HG02852 (cell line): ENCODE results near the gene SEC62.
"Not testable (repeated sequence)": the region's sequence is repeated elsewhere in the genome, so short reads cannot be mapped to it uniquely, and the experiment has no call there.

Experiments
- ATAC-seq: cut with Tn5 transposase; IDR thresholded peaks from one replicate; pipeline ENCODE4 v1.9.1; 2021; ENCODE audit warnings: mild to moderate bottlenecking, moderate library complexity; ENCODE audit not compliant: unreplicated experiment

Gene SEC62

DNA sequence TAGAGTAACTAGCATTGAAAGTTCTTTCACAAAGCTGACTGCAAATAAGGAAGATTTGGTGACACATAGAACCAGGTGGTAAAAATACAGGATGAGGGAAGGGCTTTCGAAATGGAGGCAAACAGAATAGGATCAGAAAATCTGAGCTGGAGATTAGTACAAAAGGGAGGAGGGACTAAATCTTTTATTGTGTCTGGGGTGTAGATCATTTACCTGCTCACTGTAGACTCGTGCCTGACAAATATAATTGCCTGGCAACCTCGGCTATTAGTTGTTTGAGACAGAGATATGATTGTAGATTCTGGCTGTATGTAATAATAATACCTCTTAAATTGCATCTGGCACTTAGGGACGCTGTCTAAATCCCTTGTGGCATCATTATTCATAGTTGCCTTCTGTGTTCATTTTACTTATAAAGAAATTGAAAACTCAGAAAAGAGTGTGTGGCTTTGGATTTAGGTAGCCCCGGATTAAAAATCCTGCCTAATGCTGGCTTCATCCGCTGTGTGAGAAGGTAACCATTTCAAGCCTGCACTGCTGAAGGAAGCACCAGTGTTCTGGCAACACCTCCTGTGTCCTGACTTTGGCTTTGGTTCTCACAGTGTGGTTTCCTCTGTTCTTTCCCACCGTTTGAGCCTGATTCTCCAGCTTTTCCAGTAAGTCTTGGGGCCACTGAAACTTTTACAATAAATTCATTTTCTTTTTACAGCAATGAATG lies 46.2 kb downstream of the SEC62 start:
- no peak for ATAC-seq

DNA sequence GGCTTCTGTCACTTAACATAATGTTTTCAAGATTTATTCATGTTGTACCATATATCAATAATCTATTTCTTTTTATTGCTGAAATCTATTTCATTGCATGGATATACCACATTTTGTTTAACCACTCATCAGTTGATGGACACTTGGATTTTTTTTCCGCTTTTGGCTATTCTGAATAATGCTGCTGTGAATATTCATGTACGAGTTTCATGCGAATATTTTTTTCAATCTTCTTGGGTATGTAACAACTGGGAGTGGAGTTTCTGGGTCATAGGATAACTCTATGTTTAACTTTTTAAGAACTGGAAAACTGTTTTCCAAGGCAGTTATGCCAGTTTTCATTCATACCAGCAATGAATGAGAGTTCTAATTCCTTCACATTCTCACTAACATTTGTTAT lies 49.5 kb downstream of the SEC62 start:
- ATAC-seq, result no peak

DNA sequence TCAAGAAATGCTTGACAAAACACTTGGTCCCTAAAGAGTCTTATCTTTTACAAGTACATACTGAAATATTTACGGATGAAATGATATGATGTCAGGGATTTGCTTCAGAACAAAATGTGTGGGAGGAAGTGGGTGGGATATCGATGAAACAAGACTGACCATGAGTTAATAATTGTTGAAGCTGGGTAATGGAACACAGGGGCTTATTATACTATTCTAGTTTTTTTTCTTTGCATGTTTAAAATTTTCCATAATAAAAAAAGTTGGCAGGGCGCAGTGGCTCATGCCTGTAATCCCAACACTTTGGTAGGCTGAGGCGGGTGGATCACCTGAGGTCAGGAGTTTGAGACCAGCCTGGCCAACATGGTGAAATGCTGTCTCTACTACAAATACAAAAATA lies 52.7 kb downstream of the SEC62 start:
- not testable (repeated sequence) for ATAC-seq

DNA sequence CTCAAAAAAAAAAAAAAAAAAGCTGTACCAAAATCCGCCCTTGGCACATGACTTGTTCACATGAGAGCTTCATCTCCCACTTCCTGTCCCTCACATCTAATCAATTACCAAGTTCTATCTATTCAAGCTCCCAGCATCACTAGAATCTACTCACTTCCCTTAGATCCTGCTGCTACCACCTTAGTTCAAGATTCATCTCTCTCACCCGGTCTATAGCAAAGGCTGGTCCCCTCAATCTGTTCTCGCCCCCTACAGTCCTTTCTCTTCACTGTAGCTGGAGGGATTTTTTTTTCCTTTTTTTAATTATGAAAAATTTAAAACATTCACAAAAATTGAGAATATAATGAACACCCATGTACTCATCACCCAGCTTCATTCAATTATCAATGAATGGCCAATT lies 54.5 kb downstream of the SEC62 start:
- no peak for ATAC-seq

DNA sequence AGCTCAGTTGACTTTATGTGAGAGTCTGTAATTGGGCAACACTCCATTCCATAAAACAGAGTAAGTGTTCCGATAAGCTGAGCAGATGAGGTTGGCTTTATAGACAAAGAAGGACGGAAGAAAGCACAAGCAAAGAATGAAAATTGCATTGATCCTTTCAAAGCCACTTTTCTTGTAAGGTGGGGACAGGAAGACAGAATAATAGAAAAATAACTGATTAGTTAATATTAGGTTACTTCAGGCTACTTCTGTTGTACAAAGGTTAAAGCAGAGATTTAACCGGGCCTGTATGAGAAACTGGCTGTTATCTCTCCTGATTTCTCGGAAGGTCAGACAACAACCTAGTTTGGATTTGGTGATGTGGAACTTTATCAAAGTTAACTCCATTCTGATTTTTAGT lies 55.7 kb downstream of the SEC62 start:
- ATAC-seq, result no peak

DNA sequence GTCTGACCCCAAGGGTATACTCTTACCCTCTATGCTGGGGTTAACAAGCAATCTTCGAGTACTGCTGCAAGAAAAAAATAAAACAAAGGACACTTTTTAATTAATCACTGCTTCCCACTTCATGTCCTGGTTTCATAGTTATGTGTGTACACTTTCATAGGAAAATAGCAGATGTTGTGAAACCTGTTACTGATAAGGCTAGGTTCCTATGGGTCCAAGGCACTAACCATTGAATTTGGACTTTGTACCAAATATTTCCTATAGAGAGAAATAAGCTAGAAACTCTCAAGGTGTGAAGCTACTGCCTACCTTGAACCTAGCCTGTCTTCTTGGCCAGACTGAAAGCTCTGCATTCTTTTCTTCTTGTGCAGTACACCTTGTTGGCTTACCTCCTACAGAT lies 56.6 kb downstream of the SEC62 start:
- no peak for ATAC-seq

DNA sequence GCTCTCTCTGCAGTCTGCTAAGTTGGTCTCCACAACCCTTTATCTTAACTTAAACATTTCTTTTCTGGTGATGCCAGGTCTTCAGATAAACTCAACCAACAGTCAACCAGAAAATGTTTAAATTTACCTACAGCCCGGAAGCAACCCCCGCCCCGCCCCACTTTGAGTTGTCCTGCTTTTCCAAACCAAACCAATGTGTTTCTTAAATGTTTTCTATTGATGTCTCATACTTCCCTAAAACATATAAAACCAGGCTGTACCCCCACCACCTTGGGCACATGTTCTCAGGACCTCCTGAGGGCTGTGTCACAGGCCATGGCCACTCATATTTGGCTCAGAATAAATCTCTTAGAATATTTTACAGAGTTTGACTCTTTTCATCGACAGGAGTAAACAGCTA lies 58.0 kb downstream of the SEC62 start:
- no peak for ATAC-seq

DNA sequence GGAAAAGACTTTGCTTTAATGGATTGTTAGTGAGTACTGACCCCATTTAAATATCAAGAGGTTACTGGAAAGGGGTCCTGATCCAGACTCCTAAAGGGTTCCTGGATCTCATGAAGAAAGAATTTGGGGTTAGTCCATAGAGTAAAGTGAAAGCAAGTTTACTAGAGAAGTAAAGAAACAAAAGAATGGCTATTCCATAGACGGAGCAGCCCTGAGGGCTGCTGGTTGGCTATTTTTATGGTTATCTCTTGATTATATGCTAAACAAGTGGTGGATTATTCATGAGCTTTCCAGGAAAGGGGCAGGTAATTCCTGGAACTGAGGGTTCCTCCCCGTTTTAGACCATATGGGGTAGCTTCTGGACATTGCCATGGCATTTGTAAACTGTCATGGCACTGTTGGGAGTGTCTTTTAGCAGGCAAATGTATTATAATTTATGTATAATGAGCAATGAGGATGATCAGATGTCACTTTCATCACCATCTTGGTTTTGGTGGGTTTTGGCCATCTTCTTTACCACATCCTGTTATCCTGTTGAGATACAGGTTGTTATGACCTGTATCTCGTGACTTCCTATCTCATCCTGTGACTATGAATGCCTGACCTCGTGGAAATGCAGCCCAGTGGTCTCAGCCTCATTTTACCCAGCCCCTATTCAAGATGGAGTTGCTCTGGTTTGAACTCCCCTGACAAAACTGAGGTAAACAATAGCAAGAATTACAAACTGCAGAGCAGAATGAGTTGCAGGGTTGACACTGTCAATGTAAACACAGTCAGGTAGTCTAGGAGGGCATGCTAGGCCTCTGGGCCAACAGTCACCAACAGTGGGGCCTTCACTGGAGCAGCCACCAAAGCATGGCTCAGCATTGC lies 60.9 kb downstream of the SEC62 start:
- no peak for ATAC-seq

DNA sequence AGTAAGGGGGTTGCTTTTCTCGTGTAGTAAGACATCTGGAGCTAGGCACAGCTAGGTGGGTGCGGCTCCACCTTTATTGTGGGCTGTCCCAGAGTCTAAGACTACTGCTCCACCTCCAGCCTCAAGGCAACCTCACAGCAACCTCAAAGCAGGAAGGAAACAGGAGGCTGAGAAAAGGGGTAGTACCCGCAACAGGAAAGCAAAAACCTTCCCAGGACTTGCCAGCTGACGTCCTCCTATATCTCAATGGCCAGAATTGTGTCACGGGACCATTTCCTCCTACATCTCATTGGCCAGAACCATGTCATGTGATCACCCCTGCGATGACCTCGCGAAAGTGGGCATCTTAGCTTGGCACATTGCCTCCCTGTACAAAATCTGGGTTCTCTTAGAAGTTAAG lies 66.9 kb downstream of the SEC62 start:
- ATAC-seq, result no peak

DNA sequence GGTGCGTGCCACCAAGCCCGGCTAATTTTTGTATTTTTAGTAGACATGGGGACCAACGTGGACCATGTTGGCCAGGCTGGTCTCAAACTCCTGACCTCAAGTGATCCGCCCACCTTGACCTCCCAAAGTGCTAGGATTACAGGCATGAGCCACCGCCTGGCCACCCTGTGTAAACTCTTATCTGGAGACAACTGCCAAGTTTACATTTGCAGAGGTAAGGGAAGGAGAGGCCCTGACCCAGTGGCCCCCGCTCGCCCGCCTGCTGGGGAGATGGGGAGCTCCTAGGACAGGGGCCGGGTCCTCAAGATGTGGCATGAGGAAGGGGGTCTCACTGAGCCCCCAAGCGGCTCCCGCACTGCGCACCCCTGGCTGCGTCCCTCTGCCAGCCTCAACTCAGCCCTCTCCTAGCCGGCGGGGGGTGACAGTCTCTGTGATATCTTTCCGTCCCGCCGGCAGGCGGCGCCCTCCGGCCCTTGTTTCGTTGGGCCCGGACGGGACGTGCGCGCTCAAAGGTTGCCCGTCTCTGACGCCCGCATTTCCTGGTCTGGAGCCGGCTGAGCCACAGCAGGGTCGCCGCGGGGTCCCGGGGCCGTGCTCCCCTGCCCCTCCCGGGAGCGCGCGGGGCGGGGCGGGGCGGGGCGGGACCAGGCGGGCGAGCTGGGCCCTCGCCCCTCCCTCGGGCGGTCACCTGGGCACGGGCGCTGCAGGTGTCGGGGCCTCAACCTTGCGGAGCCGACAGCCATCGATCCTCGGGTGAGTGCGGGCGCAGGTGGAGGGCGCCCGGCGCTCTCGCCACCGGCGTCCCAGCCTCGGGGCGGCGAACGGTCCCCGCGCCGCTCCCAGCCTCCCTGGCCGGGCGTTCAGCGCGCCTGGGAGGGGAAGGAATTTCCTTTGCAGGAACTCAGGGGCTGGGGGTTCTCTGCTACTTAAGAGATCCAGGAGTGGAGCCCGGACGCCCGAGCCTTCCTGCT lies 71.1 kb downstream of the SEC62 start, which contains the start of gene GPR160:
TSS of gene GPR160 (plus strand) at position 533 of the 971 bp plus-strand sequence. CDS start 45,978 bp downstream, outside the sequence.
- ATAC-seq, result peak; percentile 79

DNA sequence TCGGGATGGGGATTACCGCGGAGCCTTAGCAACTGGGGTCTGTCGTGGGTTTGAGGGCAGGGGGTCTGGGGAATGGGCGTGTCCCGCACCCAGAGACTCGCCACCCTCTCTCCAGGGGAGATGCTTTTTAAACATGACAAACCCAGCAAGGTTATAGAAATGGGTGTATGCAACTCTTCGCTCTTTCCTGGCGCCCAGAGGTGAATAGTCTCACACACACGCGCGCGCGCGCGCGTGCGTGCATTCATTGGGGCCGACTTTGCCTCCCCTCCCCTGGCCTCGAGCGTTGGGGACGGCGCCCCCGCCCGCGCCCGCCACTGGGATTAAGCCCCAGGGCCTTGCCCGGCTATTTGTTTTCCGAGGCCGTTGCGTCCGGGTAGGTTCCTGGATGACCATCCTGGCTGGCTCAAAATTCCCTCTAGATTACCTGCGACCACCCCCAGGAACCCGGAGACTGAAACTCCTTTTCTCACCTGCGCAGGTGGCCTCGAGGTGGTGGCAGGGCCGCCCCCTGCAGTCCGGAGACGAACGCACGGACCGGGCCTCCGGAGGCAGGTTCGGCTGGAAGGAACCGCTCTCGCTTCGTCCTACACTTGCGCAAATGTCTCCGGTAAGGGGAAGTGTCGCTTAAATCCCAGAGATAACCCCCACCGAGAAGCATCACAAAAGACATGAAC lies 72.0 kb downstream of the SEC62 start:
- ATAC-seq, result peak; percentile 21

DNA sequence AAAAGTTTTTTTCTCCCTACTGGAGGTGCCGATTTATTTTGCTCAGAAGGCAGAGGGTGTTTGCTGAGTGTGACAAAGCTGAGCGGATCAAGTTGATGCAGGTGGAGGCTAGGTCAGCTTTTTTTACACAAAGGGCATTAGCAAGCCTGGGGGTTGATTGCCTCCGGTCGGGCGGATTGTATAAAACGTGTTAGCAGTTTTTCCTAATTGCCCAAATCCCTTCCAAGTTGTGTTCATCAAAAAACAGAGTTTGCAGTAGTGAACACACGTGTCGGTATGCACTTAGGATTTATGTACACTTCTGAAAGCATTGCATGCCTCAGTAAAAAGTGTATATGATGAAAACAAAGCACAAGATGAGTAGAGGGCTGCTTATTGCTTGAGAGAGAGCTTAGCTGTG lies 73.8 kb downstream of the SEC62 start:
- ATAC-seq, result no peak

DNA sequence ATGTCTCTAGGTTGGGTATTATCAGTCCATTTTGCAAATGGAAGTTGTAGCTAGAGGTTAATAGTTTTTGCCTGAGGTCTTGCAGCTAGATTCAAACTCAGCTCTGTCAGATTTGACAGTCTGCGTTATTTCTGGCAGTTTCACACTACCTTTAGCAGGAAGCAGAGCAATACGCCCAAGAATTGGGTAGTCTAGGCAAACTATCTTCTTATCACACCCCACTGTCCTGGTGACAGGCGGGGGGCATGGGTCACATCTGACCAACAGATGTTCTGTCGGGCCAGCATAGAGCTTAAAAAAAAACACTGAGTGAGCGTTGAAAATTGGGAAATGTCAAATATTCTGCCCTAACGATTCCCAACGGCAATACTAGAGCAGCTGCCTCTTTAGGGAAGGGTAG lies 76.9 kb downstream of the SEC62 start:
- ATAC-seq, result no peak

DNA sequence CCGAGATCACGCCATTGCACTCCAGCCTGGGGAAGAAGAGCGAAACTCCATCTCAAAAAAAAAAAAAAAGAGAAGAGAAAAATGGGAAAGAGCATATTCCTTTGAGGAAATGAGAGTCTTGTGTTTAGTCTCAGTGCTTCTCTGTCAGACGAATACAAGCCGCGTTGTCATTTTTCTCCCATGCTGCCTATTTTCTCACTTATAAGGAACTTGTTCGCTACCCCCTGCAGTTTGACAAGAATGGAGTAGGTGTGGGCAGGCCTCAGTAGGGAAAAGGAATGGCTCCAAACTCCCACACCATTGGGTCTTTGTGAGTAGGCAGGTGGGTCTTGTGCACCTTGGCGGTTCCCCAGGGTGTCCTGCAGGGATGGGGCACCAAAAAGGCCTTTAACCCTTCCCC lies 77.7 kb downstream of the SEC62 start:
- no peak for ATAC-seq

DNA sequence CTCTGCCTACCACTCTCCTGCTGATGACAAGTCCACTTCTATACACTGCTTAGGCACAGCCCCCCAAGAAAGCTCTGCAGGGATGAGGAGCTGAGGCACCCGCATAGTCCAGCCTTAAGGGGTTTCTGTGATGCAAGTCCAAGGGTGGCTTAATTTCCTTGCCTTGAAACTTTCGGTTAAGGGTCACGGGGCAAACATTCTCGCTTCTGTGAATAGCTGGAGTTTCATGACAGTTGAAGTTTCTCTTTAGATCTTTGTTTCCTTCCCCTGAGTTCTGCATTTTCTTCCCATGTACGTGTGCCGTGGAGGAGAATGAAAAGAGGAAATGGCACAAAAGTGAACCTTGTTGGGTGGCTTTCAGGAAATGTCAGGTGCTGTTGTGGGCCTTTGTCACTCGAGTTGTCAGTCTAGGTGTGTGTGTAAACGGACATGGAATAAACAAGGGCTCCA lies 78.2 kb downstream of the SEC62 start:
- ATAC-seq, result peak; percentile 80

DNA sequence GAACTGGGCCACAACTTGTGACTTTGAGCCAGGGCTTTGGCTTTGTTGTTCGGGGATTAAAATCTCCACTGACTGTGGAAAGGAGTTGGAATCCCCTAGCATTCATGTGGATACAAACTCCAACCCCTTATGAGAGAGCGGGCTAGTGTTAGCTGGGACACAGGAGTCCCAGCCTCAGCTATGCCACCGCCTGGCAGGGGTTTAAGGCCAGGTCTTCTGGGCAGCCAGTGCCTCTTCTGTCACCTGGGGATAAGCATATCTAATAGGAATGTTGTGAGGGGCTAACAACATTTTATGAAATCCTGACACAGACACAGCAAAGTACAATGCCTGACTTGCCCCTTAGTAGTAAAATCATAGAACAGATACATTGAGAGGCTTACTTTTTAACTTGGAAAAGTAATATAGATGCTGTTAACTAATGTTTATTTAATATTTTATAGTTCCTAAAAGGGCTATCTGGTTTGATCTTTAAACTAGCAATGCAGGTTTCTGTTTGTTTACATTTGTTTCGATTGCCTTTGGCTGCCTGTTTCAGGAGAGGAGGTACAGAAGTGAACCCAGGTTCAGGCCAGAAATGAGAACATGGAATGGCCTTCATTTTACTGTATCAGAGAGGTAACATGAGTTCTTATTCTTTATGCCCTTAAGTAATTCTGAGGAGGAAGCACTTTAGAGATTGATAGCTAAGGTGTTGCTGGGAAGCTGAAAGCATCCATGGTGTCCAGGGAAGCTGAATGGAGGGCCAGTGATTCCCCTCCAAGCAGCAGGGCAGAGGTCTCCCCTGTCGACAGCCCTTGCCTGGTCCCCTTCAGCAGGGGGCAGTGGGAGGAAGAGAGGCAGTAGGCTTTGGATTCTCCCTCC lies 79.9 kb downstream of the SEC62 start:
- ATAC-seq, result no peak

DNA sequence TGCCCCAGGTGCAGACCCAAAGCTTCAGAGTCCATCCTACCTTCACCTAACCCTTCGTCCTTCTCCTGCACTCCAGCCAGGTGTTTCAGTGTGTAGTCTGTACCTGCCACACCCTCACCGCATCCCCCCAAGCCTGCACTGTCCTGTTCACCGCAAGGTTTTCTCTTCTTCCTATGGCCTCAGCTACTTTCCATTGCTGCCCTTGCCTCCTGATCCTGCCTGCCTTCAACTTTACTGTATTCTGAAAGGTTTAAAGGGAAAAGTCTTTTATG lies 80.5 kb downstream of the SEC62 start:
- ATAC-seq, result no peak
